Muscle of arm (tissue), 12 donors: ENCODE results near the gene R3HDM2. TPM values are rescaled to one million over a fixed set of nuclear protein-coding genes. Genes with fewer than 3 reads are reported as not detected.
"Not testable (repeated sequence)": the region's sequence is repeated elsewhere in the genome, so short reads cannot be mapped to it uniquely, and the experiment has no call there.

ENCODE experiments used
- DNase-seq: peaks from one replicate; pipeline ENCODE4 v3.0.0-alpha.2; 2013
- polyA plus RNA-seq, 12 donors: library from polyadenylated mRNA; unstranded; fragments of 120-200 nt; gene quantifications; one replicate each; pipeline ENCODE4 v1.2.1, GENCODE V29; 2013; ENCODE audit not compliant: insufficient read length in 12 of 12

R3HDM2 gene
- polyA plus RNA-seq, 12 donors: 36.4 to 92.7 (median 55.7) TPM; not detected in 1

DNA sequence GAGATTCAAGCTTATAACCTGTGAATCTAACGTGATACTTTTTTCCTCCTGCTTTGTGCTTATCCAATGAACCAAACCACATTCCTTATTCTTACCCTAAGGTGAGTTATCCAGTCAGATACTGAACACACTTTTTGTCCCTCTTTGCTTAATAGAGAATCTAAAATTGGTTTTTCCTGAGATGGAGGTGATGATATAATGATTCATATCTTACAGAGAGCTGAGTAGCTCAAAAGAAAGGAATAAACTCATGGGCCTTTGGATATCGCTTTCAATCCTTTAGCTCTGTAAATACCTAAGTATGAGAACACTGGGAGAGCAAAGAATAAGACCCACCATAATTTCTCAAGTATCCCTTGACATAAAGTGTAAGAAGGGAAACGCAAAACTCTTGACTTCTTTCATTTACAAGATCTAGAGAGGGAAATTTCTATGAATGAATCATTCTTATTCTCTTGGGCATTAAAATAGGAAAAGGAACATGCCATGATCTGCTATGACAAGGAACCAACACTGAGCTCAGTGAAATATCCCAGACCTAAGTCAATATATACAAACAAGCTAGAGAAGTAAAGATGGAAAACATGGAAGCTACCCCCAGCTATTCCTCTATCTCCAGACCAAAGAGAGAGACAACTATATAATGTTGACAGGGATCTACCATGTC is 98.1 kb downstream of the R3HDM2 start:
- no peak for DNase-seq

GRCh38 chr12:57330992-57331391 is 99.9 kb downstream of the R3HDM2 start:
- no peak for DNase-seq

DNA sequence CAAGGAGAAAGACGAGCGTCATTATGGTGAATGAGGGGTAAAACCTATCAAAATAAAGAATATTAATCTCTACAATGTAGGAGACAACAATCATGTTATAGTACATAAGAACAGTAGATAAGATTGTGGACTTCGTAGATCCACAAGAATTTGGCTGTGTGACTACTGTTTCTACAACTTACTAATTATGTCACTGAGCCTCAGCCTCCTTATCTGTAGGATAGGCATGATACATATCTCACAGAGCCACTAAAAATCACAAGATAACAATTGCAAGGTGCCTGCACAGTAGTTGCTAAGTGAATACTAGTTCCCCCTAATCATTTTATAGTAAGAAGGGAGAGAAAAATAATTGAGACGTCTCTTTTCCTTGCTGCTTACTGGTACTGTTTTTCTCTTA is 101.6 kb downstream of the R3HDM2 start:
- DNase-seq: no peak

DNA sequence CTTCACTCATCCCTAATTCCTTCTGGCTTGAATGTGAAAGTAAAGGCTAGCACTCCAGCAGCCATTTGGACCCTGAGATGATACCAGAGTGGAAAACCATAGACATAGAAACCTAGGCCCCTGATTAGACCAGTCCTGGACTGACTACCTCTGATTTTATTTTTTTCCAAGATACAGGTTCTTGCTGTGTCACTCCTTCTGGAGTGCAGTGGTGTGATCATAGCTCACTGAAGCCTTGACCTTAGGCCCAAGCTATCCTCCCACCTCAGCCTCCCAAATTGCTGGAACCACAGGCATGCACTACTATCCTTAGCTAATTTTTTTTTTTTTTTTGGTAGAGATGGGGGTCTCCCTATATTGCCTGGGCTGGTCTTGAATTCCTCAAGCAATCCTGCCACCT is 105.4 kb downstream of the R3HDM2 start:
- DNase-seq: no peak

GRCh38 chr12:57323416-57323815 is 107.4 kb downstream of the R3HDM2 start:
- DNase-seq: no peak

- DNase-seq: no peak
These were observed 110.2 kb downstream of the R3HDM2 start for GRCh38 chr12:57320639-57321038.

DNA sequence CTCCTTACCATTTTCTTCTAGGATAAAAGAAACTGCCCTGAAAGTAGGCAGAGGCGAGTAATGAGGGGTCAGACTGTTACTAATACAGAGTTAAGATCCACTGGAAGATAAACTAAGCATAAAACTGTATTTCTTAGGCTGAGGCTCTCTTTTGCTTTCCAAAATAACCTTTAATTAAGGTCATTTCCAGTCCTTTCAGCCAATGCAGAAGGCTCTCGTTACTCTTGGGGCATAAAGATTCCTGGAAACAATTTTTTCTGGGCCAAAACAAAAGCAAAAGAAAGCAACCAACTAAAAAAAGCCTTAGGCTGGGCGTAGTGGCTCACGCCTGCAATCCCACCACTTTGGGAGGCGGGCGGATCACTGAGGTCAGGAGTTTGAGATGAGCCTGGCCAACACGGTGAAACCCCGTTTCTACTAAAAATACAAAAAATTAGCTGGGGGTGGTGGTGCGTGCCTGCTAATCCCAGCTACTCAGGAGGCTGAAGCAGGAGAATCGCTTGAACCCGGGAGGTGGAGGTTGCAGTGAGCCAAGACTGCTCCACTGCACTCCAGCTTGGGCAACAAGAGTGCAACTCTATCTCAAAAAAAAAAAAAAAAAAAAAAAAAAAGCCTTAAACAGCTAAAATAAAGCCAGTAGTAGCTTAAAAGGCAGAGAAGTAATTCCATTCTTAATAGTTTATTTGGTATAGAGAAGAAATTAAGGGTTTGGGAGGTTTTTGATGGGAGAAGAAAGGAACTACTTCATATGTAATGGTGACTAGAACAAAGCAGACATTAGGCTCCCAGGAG is 111.0 kb downstream of the R3HDM2 start:
- peak; percentile 48 for DNase-seq

DNA sequence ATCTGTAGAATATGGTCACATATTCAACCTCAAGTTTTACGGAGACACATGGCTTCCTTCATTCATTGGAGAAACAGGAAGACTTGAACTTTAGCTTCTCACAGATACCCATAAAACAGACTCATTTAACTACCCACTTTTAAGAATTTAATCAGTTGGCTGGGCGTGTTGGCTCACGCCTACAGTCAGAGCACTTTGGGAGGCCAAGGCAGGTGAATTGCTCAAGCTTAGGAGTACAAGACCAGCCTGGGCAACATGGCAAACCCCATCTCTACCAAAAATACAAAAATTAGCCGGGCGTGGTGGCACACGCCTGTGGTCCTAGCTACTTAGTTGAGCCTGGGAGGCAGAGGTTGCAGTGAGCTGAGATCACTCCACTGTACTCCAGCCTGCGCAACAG is 115.2 kb downstream of the R3HDM2 start:
- DNase-seq: no peak

DNA sequence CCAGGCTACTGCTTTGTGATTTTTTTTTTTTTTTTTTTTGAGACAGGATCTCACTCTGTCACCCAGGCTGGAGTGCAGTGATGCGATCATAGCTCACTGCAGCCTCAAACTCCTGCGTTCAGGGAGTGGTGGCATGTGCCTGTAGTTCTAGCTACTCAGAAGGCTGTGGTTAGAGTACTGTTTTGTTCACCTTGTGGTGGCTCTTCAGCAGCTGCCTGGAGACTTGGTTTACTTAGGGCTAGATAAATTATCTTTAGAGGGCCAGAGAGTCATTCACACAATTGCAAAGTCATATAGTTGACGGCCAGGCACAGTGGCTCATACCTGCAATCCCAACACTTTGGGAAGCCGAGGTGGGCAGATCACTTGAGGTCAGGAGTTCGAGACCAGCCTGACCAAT is 118.6 kb downstream of the R3HDM2 start:
- not testable (repeated sequence) for DNase-seq

GRCh38 chr12:57309420-57309819 is 121.4 kb downstream of the R3HDM2 start:
- no peak for DNase-seq

DNA sequence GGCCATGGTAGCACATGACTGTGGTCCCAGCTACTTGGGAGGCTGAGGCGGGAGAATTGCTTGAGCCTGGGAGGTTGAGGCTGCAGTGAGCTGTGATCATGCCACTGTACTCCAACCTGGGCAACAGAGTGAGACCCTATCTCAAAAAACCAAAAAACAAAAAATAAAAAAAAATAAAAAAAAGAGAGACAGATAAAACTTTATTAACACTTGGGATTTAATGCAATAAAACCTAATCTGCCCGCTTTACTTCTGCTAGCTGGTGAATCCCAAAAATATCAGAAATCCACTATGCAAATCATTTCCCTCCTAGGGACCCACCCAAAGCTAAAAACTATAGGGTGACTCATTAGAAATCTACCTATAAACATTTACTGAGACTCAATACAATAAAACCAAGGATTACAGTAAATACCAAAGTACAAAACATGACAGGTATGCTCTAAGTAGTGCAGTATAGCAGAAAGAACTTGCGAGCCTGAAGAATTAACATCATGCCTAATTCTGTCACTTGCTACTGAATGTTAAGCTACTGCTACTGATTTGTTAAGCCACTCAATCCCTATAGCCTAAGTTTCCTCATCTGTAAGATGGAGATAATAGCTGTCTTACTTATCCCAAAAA is 129.8 kb downstream of the R3HDM2 start:
- no peak for DNase-seq

DNA sequence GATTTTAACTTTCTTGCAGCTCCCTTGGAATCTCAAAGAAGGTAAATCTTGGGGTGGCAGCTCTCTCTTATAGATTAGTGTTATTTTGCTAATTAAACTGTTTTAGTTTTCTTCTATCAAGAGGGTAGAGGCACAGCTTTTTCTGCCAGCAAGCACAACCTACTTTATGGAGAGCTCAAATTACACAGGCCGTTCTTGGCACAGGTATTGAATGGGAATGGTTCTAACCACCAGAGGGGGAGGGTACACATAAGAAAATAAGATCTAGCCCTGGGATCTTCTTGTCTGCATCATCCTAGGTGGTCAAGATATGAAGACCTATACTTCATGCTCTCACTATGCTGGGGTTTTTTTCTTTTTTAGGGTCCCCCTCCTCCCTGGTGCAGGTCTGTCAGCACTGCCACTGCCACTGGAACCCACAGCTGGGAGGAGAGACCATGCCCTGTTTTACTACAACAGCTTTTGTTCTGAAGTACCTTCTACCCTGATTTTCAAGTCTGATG is 131.3 kb downstream of the R3HDM2 start:
- no peak for DNase-seq

DNA sequence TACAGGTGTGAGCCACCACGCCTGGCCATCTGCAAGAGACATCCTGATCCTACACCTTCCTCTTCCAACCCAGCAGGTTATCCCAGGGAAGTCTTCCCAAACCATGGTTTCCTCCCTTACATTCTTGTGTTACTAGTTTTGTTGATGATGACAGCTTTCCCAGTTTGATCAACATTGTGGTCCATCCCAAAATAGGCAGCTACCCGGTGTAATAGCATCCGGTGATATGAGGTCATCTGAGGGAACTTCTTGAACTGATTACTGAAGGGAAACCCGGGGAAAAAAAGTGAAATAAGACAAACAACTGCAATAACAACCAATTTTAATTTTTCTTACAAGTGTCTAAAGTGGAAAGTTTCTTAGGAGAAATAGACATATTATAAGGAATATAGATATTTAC is 134.6 kb downstream of the R3HDM2 start:
- no peak for DNase-seq

- not testable (repeated sequence) for DNase-seq
These were observed 148.8 kb downstream of the R3HDM2 start for GRCh38 chr12:57282073-57282472.

DNA sequence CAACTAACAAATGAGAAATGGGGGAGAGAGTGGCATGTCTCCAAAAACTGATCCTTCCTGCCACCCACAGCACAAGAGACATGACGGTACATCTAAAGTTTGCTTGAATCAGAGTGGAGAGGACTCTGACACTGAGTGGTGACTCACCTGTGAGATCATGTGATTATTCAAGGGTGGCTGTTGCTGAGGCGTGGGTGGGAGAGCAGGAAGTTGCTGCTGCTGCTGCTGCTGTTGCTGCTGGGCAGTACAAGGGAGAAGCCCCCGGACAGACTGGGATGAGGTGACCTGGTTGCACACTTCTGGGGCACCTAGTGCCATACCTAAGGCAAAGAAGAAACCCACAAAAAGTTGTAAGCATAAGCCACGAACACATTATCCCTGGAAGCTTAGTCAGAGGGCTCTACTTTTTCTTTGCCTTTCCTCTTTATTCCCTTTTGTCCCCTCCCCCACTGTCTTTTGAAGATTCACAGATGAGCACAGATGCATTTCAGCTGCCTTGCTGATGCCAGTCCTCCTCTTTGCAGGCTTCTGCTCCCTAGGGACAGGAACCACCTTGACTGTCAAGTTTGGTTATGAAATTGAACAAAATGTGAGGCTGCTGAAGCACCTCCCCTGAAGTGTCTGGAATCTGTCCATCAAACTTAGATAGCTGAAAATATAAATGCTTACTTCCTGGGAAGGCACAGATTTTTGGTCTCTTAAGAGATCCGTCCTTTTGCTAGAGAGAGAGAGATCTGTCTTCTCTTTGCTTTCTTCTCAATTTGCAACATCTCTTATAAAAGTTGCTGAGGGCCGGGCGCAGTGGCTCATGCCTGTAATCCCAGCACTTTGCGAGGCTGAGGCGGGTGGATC is 150.4 kb downstream of the R3HDM2 start:
- no peak for DNase-seq

GRCh38 chr12:57278465-57279381 is 152.1 kb downstream of the R3HDM2 start:
- no peak for DNase-seq

- DNase-seq: no peak
These were observed 153.8 kb downstream of the R3HDM2 start for GRCh38 chr12:57276935-57277563.

- DNase-seq: not testable (repeated sequence)
These were observed 154.6 kb downstream of the R3HDM2 start for GRCh38 chr12:57276233-57276632.

DNA sequence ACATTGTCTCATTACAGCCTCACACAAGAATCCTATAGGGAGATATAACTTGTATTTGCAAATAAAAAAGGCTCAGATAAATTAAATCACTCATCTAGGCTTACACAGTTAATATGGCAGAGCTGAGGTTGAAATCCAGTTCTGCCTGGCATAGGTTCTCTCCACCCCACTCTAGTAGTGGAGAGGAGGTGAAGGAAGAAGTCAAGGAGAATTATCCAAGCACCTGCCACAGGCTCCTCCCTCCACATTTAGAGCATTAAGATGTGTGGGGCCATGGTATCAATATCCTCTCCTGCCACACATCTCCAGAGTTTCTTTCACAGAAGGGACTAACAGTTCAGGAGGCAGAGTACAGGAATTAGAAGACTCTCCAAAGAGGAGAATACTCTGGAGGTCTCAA is 157.3 kb downstream of the R3HDM2 start:
- DNase-seq: no peak
